ENCODE data around the gene PARVA.

PARVA gene

DNA sequence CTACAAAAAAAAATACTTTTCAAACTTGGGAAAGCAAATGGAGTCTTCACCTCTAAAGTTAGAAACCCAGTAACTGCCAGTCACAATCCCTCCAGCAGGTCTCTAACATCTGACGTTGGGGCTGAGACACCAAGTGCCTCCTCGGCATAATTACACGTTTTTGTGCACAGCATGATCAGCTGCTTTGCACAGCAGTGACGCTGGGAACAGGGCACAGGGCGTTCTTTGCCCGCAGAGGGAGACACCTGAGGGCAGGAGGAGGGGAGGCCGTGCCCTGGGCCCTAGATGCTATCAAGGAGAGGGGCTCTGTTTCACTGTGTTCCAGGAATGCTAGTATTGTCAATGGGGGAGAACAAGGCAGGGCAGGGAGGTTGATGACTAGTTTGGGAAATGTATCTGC, 120.1 kb downstream of the PARVA start:
- TF ChIP-seq, protein P1, sequence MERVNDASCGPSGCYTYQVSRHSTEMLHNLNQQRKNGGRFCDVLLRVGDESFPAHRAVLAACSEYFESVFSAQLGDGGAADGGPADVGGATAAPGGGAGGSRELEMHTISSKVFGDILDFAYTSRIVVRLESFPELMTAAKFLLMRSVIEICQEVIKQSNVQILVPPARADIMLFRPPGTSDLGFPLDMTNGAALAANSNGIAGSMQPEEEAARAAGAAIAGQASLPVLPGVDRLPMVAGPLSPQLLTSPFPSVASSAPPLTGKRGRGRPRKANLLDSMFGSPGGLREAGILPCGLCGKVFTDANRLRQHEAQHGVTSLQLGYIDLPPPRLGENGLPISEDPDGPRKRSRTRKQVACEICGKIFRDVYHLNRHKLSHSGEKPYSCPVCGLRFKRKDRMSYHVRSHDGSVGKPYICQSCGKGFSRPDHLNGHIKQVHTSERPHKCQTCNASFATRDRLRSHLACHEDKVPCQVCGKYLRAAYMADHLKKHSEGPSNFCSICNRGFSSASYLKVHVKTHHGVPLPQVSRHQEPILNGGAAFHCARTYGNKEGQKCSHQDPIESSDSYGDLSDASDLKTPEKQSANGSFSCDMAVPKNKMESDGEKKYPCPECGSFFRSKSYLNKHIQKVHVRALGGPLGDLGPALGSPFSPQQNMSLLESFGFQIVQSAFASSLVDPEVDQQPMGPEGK (CRISPR knock-in tag; IDR thresholded peaks at IDR 0.05; ENCODE audit: borderline replicate concordance): no peak
- TF ChIP-seq, protein P2, sequence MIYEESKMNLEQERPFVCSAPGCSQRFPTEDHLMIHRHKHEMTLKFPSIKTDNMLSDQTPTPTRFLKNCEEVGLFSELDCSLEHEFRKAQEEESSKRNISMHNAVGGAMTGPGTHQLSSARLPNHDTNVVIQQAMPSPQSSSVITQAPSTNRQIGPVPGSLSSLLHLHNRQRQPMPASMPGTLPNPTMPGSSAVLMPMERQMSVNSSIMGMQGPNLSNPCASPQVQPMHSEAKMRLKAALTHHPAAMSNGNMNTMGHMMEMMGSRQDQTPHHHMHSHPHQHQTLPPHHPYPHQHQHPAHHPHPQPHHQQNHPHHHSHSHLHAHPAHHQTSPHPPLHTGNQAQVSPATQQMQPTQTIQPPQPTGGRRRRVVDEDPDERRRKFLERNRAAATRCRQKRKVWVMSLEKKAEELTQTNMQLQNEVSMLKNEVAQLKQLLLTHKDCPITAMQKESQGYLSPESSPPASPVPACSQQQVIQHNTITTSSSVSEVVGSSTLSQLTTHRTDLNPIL (CRISPR knock-in tag; IDR thresholded peaks at IDR 0.05; ENCODE audit: low read depth): no peak
- TF ChIP-seq ZNF8 (CRISPR knock-in tag; IDR thresholded peaks at IDR 0.05): no peak
- no peak for TF ChIP-seq ZNF565 (CRISPR knock-in tag; conservative IDR thresholded peaks at IDR 0.05; ENCODE audit: low read depth)
- TF ChIP-seq OSR1 (CRISPR knock-in tag; IDR thresholded peaks at IDR 0.05): no peak
- TF ChIP-seq RARB (CRISPR knock-in tag; IDR thresholded peaks at IDR 0.05): no peak
- no peak for TF ChIP-seq SNAI2 (CRISPR knock-in tag; IDR thresholded peaks at IDR 0.05)
- no peak for TF ChIP-seq TOX (CRISPR knock-in tag; IDR thresholded peaks at IDR 0.05; ENCODE audit: borderline replicate concordance)
- no peak for TF ChIP-seq ZFP3 (CRISPR knock-in tag; IDR thresholded peaks at IDR 0.05)
- TF ChIP-seq CSDC2 (CRISPR knock-in tag; IDR thresholded peaks at IDR 0.05): no peak
- ATAC-seq: no peak

DNA sequence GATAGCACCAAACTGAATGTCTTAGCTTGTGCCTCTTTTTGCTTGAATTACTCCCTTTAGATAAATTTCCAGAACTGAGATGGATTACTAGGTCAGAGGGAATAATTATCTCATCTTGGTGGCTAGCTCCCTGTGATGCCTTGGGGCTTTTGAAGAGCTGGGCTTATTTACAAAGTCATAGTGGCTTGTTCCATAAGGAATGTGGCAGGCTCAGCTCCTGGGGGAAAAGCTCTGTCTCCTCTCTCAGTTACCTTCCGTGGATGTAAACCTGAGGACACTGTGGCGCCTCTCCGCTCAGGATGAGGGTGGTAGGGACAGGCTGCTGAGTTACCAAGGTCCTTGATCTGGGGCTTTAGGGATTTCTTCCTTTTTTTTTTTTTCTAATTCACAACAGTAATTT, 121.7 kb downstream of the PARVA start:
- no peak for ATAC-seq
- TF ChIP-seq, protein P3, sequence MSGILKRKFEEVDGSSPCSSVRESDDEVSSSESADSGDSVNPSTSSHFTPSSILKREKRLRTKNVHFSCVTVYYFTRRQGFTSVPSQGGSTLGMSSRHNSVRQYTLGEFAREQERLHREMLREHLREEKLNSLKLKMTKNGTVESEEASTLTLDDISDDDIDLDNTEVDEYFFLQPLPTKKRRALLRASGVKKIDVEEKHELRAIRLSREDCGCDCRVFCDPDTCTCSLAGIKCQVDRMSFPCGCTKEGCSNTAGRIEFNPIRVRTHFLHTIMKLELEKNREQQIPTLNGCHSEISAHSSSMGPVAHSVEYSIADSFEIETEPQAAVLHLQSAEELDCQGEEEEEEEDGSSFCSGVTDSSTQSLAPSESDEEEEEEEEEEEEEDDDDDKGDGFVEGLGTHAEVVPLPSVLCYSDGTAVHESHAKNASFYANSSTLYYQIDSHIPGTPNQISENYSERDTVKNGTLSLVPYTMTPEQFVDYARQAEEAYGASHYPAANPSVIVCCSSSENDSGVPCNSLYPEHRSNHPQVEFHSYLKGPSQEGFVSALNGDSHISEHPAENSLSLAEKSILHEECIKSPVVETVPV (CRISPR knock-in tag; IDR thresholded peaks at IDR 0.05): no peak
- TF ChIP-seq ZFP30 (CRISPR knock-in tag; IDR thresholded peaks at IDR 0.05): no peak
- TF ChIP-seq, protein P1 (CRISPR knock-in tag; IDR thresholded peaks at IDR 0.05; ENCODE audit: borderline replicate concordance): no peak
- TF ChIP-seq, protein P2 (CRISPR knock-in tag; IDR thresholded peaks at IDR 0.05; ENCODE audit: low read depth): no peak
- TF ChIP-seq TCF4 (CRISPR knock-in tag; IDR thresholded peaks at IDR 0.05; ENCODE audit: borderline replicate concordance): no peak
- no peak for TF ChIP-seq BACH2 (CRISPR knock-in tag; IDR thresholded peaks at IDR 0.05; ENCODE audit: borderline replicate concordance)
- TF ChIP-seq ZNF70 (CRISPR knock-in tag; IDR thresholded peaks at IDR 0.05): no peak
- TF ChIP-seq, protein P4, sequence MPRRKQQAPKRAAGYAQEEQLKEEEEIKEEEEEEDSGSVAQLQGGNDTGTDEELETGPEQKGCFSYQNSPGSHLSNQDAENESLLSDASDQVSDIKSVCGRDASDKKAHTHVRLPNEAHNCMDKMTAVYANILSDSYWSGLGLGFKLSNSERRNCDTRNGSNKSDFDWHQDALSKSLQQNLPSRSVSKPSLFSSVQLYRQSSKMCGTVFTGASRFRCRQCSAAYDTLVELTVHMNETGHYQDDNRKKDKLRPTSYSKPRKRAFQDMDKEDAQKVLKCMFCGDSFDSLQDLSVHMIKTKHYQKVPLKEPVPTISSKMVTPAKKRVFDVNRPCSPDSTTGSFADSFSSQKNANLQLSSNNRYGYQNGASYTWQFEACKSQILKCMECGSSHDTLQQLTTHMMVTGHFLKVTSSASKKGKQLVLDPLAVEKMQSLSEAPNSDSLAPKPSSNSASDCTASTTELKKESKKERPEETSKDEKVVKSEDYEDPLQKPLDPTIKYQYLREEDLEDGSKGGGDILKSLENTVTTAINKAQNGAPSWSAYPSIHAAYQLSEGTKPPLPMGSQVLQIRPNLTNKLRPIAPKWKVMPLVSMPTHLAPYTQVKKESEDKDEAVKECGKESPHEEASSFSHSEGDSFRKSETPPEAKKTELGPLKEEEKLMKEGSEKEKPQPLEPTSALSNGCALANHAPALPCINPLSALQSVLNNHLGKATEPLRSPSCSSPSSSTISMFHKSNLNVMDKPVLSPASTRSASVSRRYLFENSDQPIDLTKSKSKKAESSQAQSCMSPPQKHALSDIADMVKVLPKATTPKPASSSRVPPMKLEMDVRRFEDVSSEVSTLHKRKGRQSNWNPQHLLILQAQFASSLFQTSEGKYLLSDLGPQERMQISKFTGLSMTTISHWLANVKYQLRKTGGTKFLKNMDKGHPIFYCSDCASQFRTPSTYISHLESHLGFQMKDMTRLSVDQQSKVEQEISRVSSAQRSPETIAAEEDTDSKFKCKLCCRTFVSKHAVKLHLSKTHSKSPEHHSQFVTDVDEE (CRISPR knock-in tag; IDR thresholded peaks at IDR 0.05): no peak
- no peak for TF ChIP-seq ZC3H10 (CRISPR knock-in tag; IDR thresholded peaks at IDR 0.05)
- TF ChIP-seq GLIS3 (CRISPR knock-in tag; IDR thresholded peaks at IDR 0.05): no peak
- no peak for TF ChIP-seq ESRRG (CRISPR knock-in tag; IDR thresholded peaks at IDR 0.05)
- no peak for TF ChIP-seq ZNF565 (CRISPR knock-in tag; conservative IDR thresholded peaks at IDR 0.05; ENCODE audit: low read depth)
- no peak for TF ChIP-seq RARB (CRISPR knock-in tag; IDR thresholded peaks at IDR 0.05)
- TF ChIP-seq TOX (CRISPR knock-in tag; IDR thresholded peaks at IDR 0.05; ENCODE audit: borderline replicate concordance): no peak

DNA sequence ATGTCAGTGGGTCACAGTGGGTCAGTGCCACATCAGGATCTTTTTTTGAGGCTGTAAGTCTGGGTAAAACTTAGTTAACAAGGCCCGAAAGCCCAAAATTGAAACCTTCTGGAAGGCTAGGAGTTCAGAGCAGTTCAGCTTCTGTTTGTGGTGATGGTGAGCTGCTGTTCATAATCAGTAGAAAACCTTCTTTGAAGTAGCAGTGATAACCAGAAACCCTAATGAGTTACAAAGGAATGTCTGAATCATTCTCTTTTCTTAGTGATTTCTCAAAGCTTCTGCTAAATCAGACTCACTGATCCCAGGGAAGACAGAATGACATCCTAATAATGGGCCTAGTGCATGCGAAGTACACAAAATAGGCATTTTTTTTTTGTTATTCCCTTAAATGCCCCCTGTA, 124.7 kb downstream of the PARVA start:
- ATAC-seq: peak; percentile 36
- TF ChIP-seq GLIS3 (CRISPR knock-in tag; IDR thresholded peaks at IDR 0.05) (no peak), ZNF70 (CRISPR knock-in tag; IDR thresholded peaks at IDR 0.05) (no peak), BACH2 (CRISPR knock-in tag; IDR thresholded peaks at IDR 0.05; ENCODE audit: borderline replicate concordance) (no peak), ESRRG (CRISPR knock-in tag; IDR thresholded peaks at IDR 0.05) (no peak), SNAI2 (CRISPR knock-in tag; IDR thresholded peaks at IDR 0.05) (no peak), ZFP3 (CRISPR knock-in tag; IDR thresholded peaks at IDR 0.05) (no peak), RARB (CRISPR knock-in tag; IDR thresholded peaks at IDR 0.05) (no peak), PPARA (CRISPR knock-in tag; IDR thresholded peaks at IDR 0.05; ENCODE audit: borderline replicate concordance) (no peak), OSR1 (CRISPR knock-in tag; IDR thresholded peaks at IDR 0.05) (no peak), ZFP30 (CRISPR knock-in tag; IDR thresholded peaks at IDR 0.05) (no peak), ZNF8 (CRISPR knock-in tag; IDR thresholded peaks at IDR 0.05) (no peak)
- TF ChIP-seq, protein P5, sequence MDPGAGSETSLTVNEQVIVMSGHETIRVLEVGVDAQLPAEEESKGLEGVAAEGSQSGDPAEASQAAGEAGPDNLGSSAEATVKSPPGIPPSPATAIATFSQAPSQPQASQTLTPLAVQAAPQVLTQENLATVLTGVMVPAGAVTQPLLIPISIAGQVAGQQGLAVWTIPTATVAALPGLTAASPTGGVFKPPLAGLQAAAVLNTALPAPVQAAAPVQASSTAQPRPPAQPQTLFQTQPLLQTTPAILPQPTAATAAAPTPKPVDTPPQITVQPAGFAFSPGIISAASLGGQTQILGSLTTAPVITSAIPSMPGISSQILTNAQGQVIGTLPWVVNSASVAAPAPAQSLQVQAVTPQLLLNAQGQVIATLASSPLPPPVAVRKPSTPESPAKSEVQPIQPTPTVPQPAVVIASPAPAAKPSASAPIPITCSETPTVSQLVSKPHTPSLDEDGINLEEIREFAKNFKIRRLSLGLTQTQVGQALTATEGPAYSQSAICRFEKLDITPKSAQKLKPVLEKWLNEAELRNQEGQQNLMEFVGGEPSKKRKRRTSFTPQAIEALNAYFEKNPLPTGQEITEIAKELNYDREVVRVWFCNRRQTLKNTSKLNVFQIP (CRISPR knock-in tag; IDR thresholded peaks at IDR 0.05; ENCODE audit: borderline replicate concordance, low read depth): no peak
- TF ChIP-seq, protein P3 (CRISPR knock-in tag; IDR thresholded peaks at IDR 0.05): no peak
- TF ChIP-seq, protein P2 (CRISPR knock-in tag; IDR thresholded peaks at IDR 0.05; ENCODE audit: low read depth): no peak
